ENCODE data around the gene APP.

Gene APP

DNA sequence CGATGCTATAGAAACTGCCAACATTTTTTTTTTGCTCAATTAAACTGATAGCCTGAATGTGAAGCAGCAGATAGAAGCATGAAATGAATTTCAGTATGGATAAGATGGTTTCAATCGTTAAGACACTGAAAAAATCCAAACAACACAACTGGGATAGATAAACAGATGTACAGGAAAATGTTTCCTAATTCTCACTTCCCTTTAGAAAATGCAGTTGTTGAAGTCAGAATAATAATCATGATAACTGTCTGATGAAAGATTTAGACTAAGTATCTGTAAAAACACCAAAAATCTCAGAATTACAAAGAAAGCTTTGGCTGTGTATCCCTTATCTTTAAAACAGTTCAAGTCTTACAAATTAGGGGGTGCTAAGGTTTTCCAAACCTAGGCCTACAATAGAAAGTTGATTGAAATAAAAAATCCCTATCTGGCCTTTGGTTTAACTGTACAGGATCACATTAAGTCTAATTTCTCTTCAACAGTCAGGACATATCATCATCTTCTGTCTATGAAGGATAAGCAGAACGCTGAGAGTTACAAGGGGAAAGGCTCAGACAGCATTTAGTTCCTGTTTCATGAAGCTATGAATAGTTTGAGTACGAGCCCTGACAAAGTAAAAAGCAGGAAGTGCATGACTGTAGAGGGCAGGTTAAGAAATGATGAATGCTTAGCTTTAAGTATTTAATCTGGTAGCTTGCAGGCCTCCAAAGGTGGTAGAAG is 203.2 kb downstream of the APP start:
- TF ChIP-seq, protein P1, sequence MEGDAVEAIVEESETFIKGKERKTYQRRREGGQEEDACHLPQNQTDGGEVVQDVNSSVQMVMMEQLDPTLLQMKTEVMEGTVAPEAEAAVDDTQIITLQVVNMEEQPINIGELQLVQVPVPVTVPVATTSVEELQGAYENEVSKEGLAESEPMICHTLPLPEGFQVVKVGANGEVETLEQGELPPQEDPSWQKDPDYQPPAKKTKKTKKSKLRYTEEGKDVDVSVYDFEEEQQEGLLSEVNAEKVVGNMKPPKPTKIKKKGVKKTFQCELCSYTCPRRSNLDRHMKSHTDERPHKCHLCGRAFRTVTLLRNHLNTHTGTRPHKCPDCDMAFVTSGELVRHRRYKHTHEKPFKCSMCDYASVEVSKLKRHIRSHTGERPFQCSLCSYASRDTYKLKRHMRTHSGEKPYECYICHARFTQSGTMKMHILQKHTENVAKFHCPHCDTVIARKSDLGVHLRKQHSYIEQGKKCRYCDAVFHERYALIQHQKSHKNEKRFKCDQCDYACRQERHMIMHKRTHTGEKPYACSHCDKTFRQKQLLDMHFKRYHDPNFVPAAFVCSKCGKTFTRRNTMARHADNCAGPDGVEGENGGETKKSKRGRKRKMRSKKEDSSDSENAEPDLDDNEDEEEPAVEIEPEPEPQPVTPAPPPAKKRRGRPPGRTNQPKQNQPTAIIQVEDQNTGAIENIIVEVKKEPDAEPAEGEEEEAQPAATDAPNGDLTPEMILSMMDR (conservative IDR thresholded peaks at IDR 0.05; ENCODE audit: low read depth): no peak
- CTCF ChIA-PET: interaction anchor here (0.6 kb wide), 1 partner anchor 320 kb away, joined by 3 read pairs; no protein-coding TSS in a partner anchor
- no peak overlapping the region for H3K27ac ChIP-seq
- POLR2A ChIA-PET (ENCODE audit: low non-redundant PET): no interaction called here
- no peak for DNase-seq (ENCODE audit: low spot score)

DNA sequence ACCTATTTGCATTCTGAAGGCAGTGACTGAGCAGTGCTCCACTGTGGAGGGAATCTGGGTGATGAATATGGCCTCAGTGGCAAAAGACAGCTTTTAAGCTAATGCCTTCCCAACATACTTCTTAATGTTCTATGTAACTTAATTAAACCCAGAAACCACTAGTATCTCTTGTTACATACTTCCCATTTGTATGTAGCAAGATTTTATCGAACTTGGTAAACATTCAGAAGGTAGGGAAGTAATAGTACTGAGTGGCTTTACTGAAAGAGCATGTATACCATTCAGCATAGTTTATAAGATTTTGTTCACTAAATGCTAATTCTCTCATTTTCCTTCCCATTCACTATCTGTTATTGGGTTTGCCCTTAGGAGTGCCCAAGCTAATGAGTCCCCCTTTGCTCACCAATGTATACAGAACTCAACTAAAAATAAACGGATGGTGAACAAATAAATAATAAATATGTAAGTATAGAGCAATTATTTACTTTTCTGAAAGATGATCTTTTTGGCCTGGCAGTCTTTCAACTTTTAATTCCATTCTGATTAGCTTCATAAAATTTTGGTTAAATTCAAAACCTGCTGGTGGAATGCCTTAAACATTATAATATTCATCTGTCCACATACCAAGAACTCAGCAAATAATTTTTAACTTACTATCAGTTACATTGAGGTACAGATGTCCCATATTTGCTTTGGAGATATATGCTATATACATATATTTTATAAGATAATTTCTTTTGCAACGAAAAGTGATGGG is 204.4 kb downstream of the APP start:
- no peak for DNase-seq (ENCODE audit: low spot score)
- ChIA-PET CTCF (interaction anchor here (0.6 kb wide), 1 partner anchor 76 kb away, joined by 3 read pairs; no protein-coding TSS in a partner anchor), POLR2A (ENCODE audit: low non-redundant PET) (no interaction called here)
- TF ChIP-seq, protein P1 (conservative IDR thresholded peaks at IDR 0.05; ENCODE audit: low read depth): no peak
- H3K27ac ChIP-seq: no peak overlapping the region

DNA sequence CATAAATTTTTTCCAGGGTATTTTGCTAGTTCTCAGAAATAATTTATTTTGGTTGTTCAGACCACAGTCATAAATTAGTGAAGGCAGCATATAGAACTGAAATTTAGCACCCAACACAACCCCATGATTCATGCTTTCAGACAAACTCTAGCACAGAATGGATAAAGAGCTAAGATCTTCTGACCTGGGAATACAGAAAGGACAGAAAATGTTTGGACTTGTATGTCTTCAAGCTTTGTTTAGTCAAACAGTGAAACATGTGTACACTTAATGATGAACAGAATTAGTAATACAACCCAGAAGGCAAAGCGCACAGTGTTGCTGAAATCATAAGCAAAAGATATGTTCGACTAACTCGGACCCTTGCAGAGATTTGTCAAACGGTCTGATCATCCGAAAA is 205.6 kb downstream of the APP start:
- ChIA-PET CTCF (interaction anchor here (0.6 kb wide), 1 partner anchor 561 kb away, joined by 3 read pairs; no protein-coding TSS in a partner anchor), POLR2A (ENCODE audit: low non-redundant PET) (no interaction called here)
- TF ChIP-seq, protein P1 (conservative IDR thresholded peaks at IDR 0.05; ENCODE audit: low read depth): no peak
- peak overlapping the region; percentile 42; the same call in 1 of the 2 replicates for H3K27ac ChIP-seq
- DNase-seq (ENCODE audit: low spot score): no peak

DNA sequence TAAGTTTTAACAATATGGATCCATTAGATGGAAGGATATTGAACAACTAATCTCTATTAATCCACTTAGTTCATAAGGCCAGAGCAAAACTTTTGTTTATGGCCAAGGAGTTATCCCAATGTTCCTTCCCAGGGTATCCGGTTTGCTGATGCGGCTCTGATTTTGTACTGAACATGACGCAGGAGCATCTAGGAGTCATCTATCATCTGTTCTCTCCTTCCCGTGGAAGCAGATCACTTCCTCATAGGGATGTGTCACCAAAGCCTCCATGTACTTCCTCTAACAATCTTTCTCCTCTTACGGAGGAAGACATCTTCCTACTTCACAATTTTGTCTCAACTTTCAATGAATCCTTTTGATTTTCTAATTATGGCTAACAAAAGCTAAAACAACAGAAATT is 206.6 kb downstream of the APP start:
- no peak for DNase-seq (ENCODE audit: low spot score)
- ChIA-PET CTCF (interaction anchor here (0.6 kb wide), 1 partner anchor 147 kb away, joined by 3 read pairs; no protein-coding TSS in a partner anchor), POLR2A (ENCODE audit: low non-redundant PET) (no interaction called here)
- TF ChIP-seq, protein P1 (conservative IDR thresholded peaks at IDR 0.05; ENCODE audit: low read depth): no peak
- no peak overlapping the region for H3K27ac ChIP-seq

DNA sequence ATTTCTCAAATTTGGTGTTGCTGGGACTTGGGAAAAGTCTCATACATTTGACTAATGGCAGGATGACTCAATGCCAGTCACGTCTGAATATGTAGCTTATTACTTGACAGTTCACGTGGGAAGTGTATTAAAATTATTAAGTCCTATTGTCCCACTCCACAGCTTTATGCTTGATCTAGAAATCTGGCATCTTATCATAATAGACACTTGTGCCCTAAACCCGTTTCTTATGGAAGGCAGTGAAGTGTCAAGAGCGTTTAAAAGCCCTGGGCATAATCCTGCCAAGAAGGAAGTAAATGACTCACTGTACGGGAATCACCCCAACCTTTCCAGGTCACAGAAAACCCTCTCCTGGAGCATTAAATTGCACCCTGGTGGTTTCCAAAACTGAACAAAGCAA is 207.4 kb downstream of the APP start:
- TF ChIP-seq, protein P1 (conservative IDR thresholded peaks at IDR 0.05; ENCODE audit: low read depth): no peak
- CTCF ChIA-PET: interaction anchor here (0.8 kb wide), 1 partner anchor 11 kb away, joined by 4 read pairs; no protein-coding TSS in a partner anchor
- peak; percentile 75 for DNase-seq (ENCODE audit: low spot score)
- POLR2A ChIA-PET (ENCODE audit: low non-redundant PET): no interaction called here
- H3K27ac ChIP-seq: peak overlapping the region; percentile 72

DNA sequence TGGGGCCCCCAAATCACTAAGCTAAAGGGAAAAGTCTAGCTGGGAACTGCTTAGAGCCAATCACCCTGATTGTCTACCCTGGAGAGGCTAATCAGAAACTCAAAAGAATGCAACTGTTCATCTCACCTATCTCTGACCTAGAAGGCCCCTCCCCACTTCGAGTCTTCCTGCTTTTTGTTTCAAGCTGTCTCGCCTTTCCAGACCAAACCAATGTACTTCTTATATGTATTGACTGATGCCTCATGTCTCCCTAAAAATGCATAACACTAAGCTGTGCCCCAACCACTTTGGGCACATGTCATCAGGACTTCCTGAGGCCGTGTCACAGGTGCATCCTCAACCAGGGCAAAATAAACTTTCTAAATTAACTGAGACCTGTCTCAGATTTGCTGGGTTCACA is 209.5 kb downstream of the APP start:
- no peak overlapping the region for H3K27ac ChIP-seq
- TF ChIP-seq, protein P1 (conservative IDR thresholded peaks at IDR 0.05; ENCODE audit: low read depth): no peak
- ChIA-PET POLR2A (ENCODE audit: low non-redundant PET) (no interaction called here), CTCF (interaction anchor here (0.5 kb wide), 1 partner anchor 201 kb away, joined by 3 read pairs; no protein-coding TSS in a partner anchor)
- DNase-seq (ENCODE audit: low spot score): no peak
